ENCODE data around the gene GPR155.
A peak's percentile ranks its signal among the peaks of the same experiment; 100 is the strongest.

GPR155 gene

GRCh38 chr2:174486563-174487107 is at the start of gene GPR155:
Gene GPR155 (minus strand): TSS chr2:174487029. CDS start chr2:174481956, 5,073 bp downstream.
- peak; percentile 24 for DNase-seq (ENCODE audit: low read depth)

GRCh38 chr2:174535757-174536703 is 49.2 kb upstream of the GPR155 start:
- DNase-seq (ENCODE audit: low read depth), result no peak

- DNase-seq (ENCODE audit: low read depth), result no peak
These were observed 48.3 kb upstream of the GPR155 start for GRCh38 chr2:174535083-174535482.

GRCh38 chr2:174529916-174530315 is 43.1 kb upstream of the GPR155 start:
- no peak for DNase-seq (ENCODE audit: low read depth)

- DNase-seq (ENCODE audit: low read depth), result no peak
These were observed 41.1 kb upstream of the GPR155 start for GRCh38 chr2:174527959-174528358.

- no peak for DNase-seq (ENCODE audit: low read depth)
These were observed 40.4 kb upstream of the GPR155 start for GRCh38 chr2:174527101-174527721.

- DNase-seq (ENCODE audit: low read depth), result no peak
These were observed 37.7 kb upstream of the GPR155 start for GRCh38 chr2:174524527-174524926.

GRCh38 chr2:174522553-174522952 is 35.7 kb upstream of the GPR155 start:
- DNase-seq (ENCODE audit: low read depth), result no peak

- DNase-seq (ENCODE audit: low read depth), result no peak
These were observed 31.6 kb upstream of the GPR155 start for GRCh38 chr2:174518395-174518794.

- no peak for DNase-seq (ENCODE audit: low read depth)
These were observed 29.9 kb upstream of the GPR155 start for GRCh38 chr2:174516501-174517378.

GRCh38 chr2:174512345-174512744 is 25.5 kb upstream of the GPR155 start:
- DNase-seq (ENCODE audit: low read depth), result no peak

- DNase-seq (ENCODE audit: low read depth), result no peak
These were observed 24.9 kb upstream of the GPR155 start for GRCh38 chr2:174511580-174512260.

- DNase-seq (ENCODE audit: low read depth), result no peak
These were observed 23.9 kb upstream of the GPR155 start for GRCh38 chr2:174510583-174511189.

- DNase-seq (ENCODE audit: low read depth), result no peak
These were observed 16.5 kb upstream of the GPR155 start for GRCh38 chr2:174503161-174503809.

- no peak for DNase-seq (ENCODE audit: low read depth)
These were observed 12.5 kb upstream of the GPR155 start for GRCh38 chr2:174499371-174499770.

GRCh38 chr2:174495365-174496012 is 8.7 kb upstream of the GPR155 start:
- DNase-seq (ENCODE audit: low read depth), result no peak

GRCh38 chr2:174493549-174494331 is 6.9 kb upstream of the GPR155 start:
- DNase-seq (ENCODE audit: low read depth), result no peak

- DNase-seq (ENCODE audit: low read depth), result peak; percentile 42
These were observed 6.2 kb upstream of the GPR155 start for GRCh38 chr2:174492963-174493431.

- no peak for DNase-seq (ENCODE audit: low read depth)
These were observed 5.1 kb upstream of the GPR155 start for GRCh38 chr2:174491947-174492346.
